HG02943 (cell line): ENCODE results near the gene FADS2.
"Not testable (repeated sequence)": the region's sequence is repeated elsewhere in the genome, so short reads cannot be mapped to it uniquely, and the experiment has no call there.

Experiments used
- ATAC-seq: cut with Tn5 transposase; IDR thresholded peaks from one replicate; pipeline ENCODE4 v1.9.1; 2021; ENCODE audit warnings: mild to moderate bottlenecking, low read depth, moderate library complexity; ENCODE audit not compliant: unreplicated experiment

FADS2 gene

DNA sequence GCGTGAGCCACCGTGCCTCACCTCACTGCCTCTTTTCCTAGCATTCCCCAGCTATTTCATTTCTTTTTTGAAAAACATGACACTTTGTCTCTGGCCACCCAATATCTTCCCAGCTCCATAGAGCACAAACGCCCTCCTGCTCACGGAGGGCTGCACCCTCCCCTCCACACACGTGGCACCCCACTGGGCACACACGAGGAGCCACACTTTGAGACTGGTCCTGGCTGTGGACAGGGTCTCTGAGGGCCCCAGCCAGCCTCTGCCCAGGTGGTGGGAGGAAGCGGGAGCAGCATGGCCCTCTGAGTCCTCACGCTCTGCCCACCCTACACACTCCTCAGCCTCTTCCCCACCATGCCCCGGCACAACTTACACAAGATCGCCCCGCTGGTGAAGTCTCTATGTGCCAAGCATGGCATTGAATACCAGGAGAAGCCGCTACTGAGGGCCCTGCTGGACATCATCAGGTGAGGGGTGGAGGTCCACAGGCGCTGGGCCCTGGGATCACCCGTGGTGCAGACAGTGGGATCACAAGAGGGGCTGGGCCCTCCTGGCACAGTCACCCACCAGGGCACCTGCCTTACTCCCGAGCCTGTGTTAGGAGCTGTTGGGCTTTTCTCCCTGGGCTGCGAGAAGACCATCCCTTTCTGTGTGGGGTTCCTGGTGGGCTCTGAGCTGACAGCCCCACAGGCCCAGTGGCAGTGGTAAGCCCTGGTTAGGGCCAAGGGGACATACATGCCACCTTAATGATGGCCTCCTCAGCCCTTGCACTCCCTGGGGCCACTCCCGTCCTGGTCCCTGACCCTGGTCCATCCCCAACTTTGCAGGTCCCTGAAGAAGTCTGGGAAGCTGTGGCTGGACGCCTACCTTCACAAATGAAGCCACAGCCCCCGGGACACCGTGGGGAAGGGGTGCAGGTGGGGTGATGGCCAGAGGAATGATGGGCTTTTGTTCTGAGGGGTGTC, 37.0 kb downstream of the FADS2 start:
- no peak for ATAC-seq

DNA sequence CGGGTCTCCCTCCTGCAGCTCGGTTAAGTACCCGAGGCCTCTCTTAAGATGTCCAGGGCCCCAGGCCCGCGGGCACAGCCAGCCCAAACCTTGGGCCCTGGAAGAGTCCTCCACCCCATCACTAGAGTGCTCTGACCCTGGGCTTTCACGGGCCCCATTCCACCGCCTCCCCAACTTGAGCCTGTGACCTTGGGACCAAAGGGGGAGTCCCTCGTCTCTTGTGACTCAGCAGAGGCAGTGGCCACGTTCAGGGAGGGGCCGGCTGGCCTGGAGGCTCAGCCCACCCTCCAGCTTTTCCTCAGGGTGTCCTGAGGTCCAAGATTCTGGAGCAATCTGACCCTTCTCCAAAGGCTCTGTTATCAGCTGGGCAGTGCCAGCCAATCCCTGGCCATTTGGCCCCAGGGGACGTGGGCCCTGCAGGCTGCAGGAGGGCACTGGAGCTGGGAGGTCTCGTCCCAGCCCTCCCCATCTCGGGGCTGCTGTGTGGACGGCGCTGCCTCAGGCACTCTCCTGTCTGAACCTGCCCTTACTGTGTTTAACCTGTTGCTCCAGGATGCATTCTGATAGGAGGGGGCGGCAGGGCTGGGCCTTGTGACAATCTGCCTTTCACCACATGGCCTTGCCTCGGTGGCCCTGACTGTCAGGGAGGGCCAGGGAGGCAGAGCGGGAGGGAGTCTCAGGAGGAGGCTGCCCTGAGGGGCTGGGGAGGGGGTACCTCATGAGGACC, 38.3 kb downstream of the FADS2 start:
- no peak for ATAC-seq

DNA sequence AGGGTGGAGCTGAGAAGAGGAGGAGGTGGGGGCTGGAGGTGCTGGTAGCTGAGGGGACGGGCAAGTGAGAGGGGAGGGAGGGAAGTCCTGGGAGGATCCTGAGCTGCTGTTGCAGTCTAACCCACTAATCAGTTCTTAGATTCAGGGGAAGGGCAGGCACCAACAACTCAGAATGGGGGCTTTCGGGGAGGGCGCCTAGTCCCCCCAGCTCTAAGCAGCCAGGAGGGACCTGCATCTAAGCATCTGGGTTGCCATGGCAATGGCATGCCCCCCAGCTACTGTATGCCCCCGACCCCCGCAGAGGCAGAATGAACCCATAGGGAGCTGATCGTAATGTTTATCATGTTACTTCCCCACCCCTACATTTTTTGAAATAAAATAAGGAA, 38.9 kb downstream of the FADS2 start:
- no peak for ATAC-seq

DNA sequence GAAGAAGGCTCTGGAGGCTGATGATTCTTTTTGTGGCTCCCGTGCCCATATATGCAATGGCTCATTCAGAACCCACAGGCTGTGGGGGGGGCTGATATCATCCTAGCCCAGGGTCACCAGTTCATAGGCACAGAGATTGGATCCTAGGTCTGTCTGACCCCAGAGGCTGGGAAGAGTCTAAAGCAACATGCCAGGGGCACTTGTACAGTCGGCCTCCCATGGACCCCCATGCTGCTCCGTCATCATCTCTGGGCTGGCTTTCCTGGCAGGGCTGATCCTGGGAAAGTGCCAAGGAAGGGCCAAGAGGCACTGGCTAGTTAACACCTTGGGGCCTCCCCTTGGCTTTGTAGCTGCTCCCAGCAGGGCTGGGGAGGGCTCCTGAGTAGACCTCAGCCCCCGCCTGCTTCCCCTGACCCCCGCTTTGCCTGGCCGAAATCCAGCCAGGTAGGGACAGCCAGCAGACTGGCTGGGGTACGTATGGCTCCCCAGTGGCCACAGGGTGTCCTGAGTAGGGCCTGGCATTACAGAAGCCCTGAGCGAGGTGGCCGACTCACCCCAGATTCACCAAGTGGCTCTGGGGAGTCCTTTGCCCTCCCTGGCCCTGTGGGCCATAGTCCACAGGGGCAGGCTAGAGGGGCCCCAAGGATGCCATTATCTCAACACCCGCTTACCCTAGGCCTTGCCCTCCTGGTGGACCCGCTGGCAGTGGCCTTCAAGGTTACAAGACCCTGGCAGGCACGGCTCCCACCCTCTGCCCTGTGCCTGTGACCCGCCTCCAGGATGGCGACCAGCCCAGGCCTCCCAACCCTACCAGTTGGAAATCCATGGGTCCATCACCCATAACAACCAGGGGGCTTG, 40.7 kb downstream of the FADS2 start:
- ATAC-seq: no peak

DNA sequence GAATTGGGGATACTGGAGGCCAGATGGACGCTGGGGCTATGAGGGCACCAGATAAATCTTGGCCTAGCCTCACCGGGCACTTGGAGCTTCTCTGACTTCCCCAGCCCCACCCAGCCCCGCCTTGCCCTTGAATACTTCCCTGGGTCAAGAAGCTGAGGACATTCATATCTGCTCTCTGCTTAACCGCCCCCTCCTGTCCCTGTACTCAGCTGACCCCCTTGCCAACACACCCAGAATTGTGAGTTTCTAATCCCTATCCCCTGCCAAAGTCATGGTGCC, 41.3 kb downstream of the FADS2 start:
- ATAC-seq: no peak

DNA sequence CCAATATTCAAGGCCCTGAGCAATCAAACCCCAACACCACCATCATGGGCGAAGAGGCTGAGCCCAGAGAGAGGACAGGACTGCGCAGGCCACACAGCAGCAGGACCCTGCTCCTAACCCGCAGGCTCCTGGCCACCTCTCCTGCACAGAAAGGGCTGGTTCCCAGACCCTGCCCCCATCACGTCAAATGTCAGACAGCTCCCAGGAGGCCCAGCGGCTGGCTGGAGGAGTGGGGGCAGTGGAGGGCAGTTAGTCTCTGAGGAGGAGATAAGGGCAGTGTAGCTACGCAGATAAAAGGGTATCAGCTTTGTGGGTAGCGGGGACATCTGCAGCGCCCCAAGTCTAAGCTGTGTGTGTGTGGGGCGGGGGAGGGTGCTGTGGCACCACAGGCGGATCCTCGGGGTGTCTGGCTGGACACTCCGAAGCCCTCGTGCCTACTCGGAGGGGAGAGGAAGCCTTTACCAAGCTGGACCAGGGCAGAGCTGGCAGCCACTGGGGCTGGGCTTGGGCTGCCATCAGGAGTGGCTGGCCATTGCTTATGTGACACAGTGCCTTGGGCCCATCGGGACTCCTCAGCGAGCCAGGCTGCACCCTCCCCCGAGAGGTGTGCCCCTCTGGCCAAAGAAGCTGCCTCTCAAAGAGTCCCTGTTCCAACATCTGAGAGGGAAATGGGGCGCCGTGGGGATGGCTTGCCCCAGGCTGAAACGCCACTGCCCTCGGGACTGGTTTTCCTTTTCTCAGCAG, 41.8 kb downstream of the FADS2 start:
- ATAC-seq: no peak

DNA sequence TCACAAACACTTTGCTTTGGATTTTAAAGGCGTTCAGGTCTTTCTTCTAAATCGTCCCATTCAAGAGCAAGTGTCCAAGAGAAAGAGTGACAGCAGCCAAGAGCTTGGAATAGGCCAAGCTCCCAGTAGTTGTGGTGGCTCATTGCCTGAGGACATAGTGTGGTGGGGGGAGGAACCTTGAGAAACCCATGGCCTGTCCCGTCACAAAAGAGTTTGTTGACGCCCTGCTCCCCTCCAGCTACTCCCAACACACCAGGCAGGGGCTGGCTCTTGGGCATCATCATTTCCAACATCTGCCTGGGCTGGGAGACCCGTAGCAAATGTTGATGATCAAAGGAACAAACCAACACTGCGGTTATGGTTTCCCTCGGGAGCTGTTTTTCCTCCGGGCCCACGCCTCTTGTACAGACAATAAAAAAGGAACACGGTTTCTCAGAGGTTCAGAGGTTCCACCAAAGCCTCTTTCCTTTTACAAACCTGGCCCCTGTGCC, 42.5 kb downstream of the FADS2 start:
- ATAC-seq: no peak

DNA sequence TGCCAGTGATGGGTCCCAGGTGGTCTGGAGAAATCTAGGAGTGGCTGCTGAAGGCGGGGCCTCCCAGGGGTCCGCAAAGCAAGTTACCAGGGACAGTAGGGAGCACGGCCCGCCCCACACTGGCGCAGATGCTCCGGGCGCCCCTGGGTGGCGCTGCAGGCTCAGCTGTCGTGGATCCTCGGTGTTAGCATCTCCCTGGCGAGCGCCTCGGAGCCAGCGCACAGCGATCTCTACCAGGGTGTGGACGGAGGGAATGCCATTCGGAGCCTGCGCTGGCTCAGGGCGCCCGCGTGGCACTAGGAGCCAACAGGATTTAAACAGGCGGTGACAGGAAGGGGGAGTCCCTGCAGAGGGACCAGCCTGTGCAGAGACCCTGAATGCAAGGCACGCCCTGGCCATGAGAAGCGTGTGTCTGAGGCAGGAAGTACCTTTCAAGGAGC, 43.1 kb downstream of the FADS2 start:
- no peak for ATAC-seq

DNA sequence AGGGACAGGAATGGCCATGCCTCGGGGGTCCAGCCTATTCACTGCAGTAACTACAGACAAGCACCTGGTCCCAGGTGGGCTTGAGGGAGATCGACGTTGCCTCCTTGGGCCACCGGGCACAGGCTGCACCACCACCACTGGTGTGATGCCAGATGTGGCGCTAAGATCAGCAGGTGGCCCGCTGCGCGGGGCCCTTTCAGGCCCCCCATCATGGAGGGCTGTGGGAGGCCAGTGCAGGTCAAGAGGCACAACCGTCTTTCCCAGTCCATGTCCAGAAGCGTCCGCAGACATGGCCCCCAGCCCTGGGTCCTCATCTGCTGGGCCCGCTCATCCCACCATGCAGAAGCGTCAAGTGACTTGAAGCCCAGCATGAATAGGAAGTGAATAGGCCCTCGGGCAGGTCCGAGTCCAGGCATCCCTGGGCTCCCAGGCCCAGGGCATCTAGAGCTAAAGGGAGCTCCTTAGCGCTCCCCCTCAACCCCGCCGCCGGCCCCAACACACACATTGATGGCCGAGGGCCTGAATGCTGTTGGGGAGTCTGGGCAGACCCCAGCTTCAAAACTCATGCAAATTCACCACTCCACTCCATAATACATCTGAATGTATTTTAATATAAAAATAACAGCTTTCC, 45.0 kb downstream of the FADS2 start:
- no peak for ATAC-seq

DNA sequence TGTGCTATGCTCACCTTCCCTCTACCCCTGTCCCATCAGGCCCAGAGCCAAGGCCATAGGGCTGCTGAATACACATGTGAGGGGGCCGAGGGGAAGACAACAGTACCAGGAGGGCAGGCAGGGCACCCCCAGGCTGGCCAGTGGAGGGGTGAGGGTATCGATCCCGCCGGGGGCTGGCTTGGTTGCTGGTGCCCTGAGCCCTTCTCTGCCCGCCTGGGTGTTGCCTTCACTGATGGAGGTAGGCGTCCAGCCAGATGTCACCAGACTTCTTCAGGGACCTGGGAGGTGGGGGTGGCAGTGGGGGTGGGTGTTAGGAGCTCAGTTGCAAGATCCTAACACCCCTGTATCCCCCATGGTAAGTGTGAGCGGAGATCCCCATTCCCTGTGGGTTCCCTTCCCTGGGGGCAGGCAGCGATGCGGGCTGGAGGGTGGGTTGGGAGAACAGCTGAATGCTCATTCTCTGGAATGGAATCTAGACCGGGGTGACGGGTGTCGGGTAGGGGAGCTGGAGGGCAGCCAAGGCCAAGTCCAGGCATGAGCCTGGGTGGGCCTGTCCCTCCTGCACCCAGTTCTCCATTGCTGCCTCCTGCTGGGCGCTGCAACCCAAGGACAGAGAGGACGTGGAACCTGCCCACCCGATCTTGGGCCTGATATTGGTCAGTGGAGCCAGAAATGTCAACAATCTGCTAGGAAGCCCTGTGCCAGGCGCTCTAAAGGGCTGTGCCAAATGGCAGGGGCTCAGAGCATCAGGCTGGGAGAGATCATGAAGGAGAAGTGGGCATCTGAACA, 45.7 kb downstream of the FADS2 start:
- no peak for ATAC-seq

DNA sequence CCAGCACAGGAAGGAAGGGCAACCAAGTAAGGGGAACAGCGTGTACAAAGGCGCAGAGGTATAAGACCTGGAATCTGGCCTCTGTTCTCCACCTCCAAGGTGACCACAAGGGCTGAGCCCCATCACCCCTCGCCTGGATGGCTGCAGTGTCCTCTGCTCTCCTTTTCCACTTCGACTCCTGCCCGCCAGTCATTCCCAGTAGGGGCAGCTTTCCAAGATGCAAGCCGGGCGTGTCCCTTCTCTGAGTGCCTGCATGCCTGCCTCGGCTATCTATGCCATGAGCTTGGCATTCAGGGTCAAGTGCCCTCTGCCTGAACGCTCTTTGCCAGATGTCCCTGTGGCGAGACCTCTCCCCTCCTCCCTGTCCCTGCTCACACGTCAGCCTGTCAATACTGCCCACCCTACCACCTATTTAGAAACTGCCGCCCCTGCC, 46.3 kb downstream of the FADS2 start:
- no peak for ATAC-seq

DNA sequence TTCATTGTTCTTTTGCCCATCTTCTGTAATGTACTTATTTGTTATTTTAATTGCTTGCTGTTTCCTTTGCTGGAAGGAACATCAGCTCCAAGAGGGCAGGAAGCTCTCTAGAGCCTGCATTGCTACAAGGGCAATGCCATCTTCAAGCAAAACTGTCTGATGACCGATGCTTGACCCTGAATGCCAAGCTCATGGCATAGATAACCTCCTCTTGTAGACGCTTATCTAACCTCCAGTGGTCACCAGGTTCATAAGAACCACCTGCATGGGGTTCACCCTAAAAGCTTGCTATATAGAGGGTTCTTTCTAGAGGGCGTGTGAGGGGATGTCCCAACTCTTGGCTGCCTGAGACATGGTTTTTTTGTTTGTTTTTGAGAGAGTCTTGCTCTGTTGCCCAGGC, 46.8 kb downstream of the FADS2 start:
- ATAC-seq: no peak

DNA sequence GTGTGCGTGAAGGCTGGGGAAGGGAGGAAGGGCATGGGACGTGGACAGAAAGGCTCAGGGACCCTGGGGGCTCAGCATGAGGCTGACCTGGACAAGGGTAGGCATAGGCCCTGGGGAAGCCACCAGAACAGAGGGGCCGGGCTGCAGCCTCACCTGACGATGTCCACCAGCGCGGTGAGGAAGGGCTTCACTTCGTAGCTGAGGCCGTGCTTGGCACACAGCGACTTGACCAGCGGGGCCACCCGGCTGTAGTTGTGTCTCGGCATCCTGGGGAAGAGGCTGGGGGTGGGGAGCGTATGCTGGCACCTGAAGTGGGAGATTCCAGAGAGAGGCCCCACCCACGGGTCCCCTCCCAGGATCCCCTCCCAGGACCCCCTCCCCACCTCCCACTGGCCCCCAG, 47.6 kb downstream of the FADS2 start:
- ATAC-seq: no peak

DNA sequence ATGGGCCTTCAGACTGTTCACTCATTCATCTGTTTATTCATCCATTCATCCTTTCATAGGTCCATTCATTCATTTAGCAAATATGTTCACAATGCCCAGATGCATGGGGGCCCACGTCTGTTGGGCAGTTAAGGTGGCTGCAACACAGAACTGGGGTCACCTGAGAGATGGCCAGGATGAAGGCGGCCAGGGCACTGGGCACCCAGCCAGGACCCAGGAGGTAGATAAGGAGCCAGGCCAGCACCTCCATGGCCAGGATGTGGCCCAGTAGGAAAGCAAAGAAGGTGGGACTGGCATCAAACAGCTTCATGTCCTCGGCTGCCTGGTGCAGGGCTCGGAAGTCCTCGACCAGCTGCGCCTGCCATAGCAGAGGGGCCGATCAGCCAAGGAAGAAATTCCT, 51.1 kb downstream of the FADS2 start:
- ATAC-seq: no peak

DNA sequence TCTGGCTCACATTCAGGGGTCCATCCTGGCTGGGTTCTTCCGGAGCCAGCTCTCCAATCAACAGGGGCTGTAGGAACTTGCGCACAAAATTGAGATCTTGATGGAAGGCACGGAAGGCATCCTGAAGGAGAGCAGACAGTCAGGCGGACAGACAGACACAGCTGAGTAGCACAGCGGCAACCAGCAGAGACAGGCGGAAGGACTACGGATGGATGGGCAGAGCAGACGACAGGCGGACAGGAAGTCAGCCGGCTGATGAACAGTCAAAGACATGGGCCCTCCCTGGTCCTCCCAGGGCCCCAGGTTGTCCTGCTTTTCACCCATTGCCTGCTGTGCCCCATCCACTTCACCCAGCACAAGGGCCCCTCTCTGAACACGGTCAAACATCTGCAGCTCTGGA, 51.9 kb downstream of the FADS2 start:
- ATAC-seq: no peak

DNA sequence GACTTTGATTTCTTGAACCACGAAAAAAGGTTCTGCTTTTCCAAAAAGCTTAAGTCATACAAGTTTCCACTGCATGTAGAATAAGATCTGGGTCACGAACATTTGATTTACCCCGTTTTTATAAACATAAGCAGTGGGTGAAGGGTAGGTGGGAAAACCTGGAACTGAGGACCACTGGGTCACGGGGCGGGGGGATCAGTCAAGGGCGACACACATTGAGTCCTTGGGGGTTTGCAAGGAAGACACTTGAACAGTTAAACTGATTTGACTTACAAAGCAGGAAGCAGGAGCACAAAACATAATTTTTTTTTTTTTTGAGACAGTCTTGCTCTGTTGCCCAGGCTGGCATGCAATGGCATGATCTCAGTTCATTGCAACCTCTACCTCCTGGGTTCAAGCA, 52.4 kb downstream of the FADS2 start:
- ATAC-seq: no peak

DNA sequence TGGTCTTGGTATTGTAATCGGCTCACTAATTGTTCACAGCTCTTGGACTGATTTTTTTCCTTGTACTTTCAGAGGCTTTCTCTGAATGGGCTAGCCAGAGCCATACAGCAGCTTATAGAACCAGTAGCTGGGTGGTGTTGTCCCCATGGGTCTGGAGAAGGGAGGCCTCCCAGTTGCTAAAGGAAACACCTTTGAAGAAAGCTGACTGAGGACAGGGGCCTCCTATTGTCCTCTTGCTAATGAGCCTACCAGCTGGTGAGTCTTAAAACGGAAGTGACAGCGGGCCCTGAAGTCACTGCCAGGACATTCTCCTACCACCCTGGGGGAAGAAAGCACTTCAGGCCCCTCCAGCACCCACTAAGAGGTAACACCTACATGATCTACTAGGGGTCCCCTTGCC, 53.3 kb downstream of the FADS2 start:
- ATAC-seq: no peak

DNA sequence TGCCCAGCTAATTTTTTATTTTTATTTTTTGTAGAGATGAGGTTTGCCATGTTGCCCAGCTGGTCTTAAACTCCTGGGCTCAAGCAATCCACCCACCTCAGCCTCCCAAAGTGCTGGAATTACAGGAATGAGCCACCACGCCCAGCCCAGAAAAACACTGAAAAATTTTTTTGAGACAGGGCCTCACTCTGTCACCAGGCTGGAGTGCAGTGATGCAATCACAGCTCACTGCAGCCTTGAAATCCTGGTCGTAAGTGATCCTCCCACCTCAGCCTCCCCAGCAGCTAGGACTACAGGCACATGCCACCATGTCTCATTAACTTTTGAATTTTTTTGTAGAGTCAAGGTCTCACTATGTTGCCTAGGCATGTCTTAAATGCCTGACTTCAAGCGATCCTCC, 54.2 kb downstream of the FADS2 start:
- not testable (repeated sequence) for ATAC-seq

DNA sequence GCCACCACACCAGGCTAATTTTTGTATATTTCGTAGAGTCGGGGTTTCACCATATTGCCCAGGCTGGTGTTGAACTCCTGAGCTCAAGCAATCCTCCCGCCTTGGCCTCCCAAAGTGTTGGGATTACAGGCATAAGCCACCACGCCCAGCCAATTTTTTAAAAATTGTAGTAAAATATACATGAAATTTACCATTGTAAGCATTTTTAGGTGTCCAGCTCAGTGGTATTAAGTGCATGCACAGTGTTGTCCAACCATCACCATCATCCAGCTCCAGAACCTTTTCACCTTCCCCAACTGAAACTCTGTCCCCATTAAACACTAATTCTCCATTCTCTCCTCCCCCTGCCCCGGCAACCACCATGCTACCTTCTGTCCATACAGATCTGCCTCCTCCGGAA, 54.8 kb downstream of the FADS2 start:
- ATAC-seq: no peak
